Activated CD8-positive, alpha-beta T cell treated with anti-CD3 and anti-CD28 coated beads for 36 hours (primary cell): Measurements from ENCODE around the gene TEN1. TPM values are rescaled to one million over a fixed set of nuclear protein-coding genes. Genes with fewer than 3 reads are reported as not detected.

Experiments used
- ATAC-seq: fragments of 200-7000 bp; cut with Tn5 transposase; one replicate; pipeline ENCODE4 v1.10.0; 2021; ENCODE audit warnings: mild to moderate bottlenecking, moderate library complexity
- CTCF ChIA-PET: fragments of 350-600 bp; sonication (Branson Sonifier 250); formaldehyde crosslinking; loops from one replicate; lab custom pipeline; 2021; ENCODE audit warnings: antibody characterized with exemption; lab: Charles Lee
- POLR2A ChIA-PET: fragments of 350-600 bp; sonication (Branson Sonifier 250); formaldehyde crosslinking; loops from one replicate; lab custom pipeline; 2021; ENCODE audit warnings: antibody characterized with exemption; lab: Charles Lee
- DNase-seq: peaks from one replicate; pipeline ENCODE4 v3.0.0-alpha.2; 2020
- H3K27ac Mint-ChIP-seq: one replicate; pipeline ENCODE4 v1.8.0; 2021; ENCODE audit warnings: mild to moderate bottlenecking, mixed read lengths
- H3K27me3 Mint-ChIP-seq: one replicate; pipeline ENCODE4 v1.8.0; 2021; ENCODE audit warnings: mixed read lengths
- H3K36me3 Mint-ChIP-seq: one replicate; pipeline ENCODE4 v1.8.0; 2021; ENCODE audit warnings: low read depth, mixed read lengths
- H3K4me1 Mint-ChIP-seq: one replicate; pipeline ENCODE4 v1.8.0; 2021; ENCODE audit warnings: low read depth, mixed read lengths
- H3K4me3 Mint-ChIP-seq: one replicate; pipeline ENCODE4 v1.8.0; 2021; ENCODE audit warnings: mild to moderate bottlenecking, moderate library complexity, mixed read lengths
- H3K9me3 Mint-ChIP-seq: one replicate; pipeline ENCODE4 v1.8.0; 2021; ENCODE audit warnings: mixed read lengths
- intact Hi-C: fragments of 100-400 bp; cut with micrococcal nuclease; formaldehyde crosslinking; loops from one replicate; pipeline ENCODE4 v1.10.0; 2022
- total RNA-seq, 2 experiments: library from RNA; stranded (reverse); gene quantifications; one replicate each; pipeline ENCODE4 v1.2.3, GENCODE V29; 2021
- TF ChIP-seq, protein P1 (sequence below): fragments of 200-600 bp; IDR thresholded peaks from one replicate; pipeline ENCODE4 v1.8.0; 2022; ENCODE audit warnings: antibody characterized with exemption, mild to moderate bottlenecking

Gene TEN1
- total RNA-seq, 2 experiments from 2014 or later, result 11.7 to 13.2 TPM

DNA sequence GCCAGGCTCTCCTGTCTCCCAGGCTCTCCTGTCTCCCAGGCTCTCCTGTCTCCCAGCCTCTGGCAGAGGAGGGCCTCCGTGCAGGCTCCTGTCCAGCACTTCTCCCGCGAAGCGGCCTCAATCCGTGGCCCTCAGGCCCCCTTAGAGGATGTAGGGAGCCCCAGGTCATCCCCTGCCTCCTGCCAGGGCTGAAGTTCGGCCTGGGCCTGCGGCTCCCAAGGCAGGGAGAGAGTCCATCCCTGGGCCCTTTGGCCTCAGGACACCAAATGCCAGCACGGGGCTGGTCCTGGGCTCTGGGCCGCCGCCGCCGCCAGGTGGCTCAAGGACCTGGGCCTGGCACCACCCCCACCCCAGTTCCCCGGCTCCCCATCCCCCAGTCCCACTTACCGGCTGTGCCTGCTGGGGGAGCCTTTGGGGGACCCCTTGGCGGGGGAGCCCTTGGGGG lies 47.7 kb downstream of the TEN1 start:
- Mint-ChIP-seq H3K9me3 (no peaks in the 10 kb centered on the region), H3K4me3 (no peak overlapping the region), H3K36me3 (no peaks in the 10 kb centered on the region), H3K27ac (no peak overlapping the region), H3K4me1 (peaks cover 21% of the 10 kb centered on the region), H3K27me3 (no peaks in the 10 kb centered on the region)
- ChIA-PET POLR2A (no interaction called here), CTCF (interaction anchor here (1.3 kb wide), 1 partner anchor 12 kb away, joined by 3 read pairs; no protein-coding TSS in a partner anchor)
- DNase-seq (no peak), ATAC-seq (no peak)
- intact Hi-C loops, result no loop called here
- TF ChIP-seq, protein P1, sequence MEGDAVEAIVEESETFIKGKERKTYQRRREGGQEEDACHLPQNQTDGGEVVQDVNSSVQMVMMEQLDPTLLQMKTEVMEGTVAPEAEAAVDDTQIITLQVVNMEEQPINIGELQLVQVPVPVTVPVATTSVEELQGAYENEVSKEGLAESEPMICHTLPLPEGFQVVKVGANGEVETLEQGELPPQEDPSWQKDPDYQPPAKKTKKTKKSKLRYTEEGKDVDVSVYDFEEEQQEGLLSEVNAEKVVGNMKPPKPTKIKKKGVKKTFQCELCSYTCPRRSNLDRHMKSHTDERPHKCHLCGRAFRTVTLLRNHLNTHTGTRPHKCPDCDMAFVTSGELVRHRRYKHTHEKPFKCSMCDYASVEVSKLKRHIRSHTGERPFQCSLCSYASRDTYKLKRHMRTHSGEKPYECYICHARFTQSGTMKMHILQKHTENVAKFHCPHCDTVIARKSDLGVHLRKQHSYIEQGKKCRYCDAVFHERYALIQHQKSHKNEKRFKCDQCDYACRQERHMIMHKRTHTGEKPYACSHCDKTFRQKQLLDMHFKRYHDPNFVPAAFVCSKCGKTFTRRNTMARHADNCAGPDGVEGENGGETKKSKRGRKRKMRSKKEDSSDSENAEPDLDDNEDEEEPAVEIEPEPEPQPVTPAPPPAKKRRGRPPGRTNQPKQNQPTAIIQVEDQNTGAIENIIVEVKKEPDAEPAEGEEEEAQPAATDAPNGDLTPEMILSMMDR, result no peak

DNA sequence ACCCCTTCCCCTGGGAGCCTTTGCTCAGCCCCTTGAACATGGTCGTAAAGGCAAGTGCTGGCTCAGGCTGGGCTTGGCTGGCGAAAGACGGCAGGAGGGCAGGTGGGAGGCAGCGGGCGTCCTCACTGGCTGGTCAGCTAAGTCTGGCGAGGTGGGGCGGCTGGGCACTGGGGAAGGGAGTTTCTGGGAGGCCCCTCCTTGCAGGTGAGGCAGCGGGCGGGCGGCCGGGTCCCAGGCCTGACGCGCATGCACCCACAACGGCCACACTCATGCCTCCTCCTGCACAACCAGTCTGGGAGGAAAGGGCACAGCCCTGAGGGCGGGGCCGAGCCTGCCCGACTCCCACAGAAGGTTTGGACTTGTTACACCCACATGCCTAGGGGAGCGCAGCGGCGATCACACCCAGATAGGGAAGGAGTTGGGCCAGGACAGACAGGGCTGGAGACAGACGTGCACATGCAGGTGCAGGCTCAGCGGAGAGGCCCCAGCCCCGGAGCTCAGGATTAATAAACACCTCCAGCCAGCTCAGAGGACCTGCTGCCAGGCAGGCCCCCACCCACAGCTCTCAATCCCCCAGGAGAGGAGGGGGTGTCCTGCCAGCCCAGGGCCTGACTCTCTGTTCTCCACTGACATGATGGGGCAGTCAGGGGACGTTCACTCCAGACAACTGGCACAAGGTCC lies 48.3 kb downstream of the TEN1 start, which contains the start of gene EVPL:
Gene EVPL, minus strand, starts transcription at position 148 of the 681 bp plus-strand sequence. Its CDS starts 108 bp downstream, at position 40.
- ChIA-PET CTCF (interaction anchor here (1.3 kb wide), 1 partner anchor 13 kb away, joined by 3 read pairs; no protein-coding TSS in a partner anchor), POLR2A (interaction anchor here (0.6 kb wide), 1 partner anchor 250 kb away, joined by 5 read pairs; no protein-coding TSS in a partner anchor)
- ATAC-seq (no peak), DNase-seq (no peak)
- Mint-ChIP-seq H3K27ac (no peak within 1 kb of the TSS), H3K9me3 (no peaks in the 10 kb centered on the region), H3K27me3 (no peaks in the 10 kb centered on the region), H3K4me3 (no peak within 1 kb of the TSS), H3K4me1 (peaks cover 21% of the 10 kb centered on the region), H3K36me3 (no peaks in the 10 kb centered on the region)
- intact Hi-C loops, result no loop called here
- TF ChIP-seq, protein P1, result no peak

DNA sequence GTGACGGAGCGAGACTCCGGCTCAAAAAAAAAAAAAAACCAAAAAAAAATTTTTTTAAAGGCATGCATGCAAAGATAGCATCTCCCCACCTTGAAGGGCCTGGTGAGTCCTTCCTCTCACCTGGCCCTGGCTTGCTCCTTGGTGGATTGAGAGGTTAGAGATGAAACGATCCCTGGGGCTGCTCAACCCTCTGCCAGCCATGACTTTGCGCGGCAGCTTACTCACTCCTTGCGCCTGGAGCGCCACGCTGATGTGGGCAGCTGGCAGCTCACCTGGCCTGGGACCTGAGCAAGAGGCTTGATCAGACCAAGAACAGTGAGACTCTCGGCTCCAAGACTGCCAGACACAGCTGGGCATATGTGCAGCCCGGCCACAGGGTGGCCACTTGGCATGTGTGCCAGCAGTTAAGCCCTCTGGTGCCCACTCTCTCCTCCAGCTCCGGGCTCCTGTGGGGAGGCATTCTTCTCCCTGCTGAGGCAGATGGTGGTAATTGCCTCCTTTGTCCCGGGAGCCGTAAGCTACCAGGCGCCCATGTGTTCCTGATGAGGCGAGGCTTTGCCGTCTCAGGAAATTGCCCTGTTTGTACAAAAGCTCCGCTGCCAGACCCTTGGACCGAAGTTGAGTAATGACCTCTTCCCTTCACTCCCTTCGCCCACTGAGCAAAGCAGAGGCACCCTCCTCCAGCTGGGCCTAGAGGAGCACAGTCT lies 53.2 kb downstream of the TEN1 start:
- peaks cover 29% of the 10 kb centered on the region for H3K4me1 Mint-ChIP-seq
- ChIA-PET POLR2A (interaction anchor here (0.6 to 1.2 kb wide), 2 partner anchors 17 to 201 kb away, joined by 3 read pairs; no protein-coding TSS in a partner anchor), CTCF (interaction anchor here (0.6 to 2.6 kb wide), 4 partner anchors 18 to 266 kb away, joined by 3 to 10 read pairs (median 6); partner anchors contain the start of gene CDK3)
- peaks cover 4% of the 10 kb centered on the region for H3K36me3 Mint-ChIP-seq
- TF ChIP-seq, protein P1, result no peak
- DNase-seq (no peak), ATAC-seq (no peak)
- H3K27me3 Mint-ChIP-seq, result no peaks in the 10 kb centered on the region
- no peak overlapping the region for H3K4me3 Mint-ChIP-seq
- no peak overlapping the region for H3K27ac Mint-ChIP-seq
- no peaks in the 10 kb centered on the region for H3K9me3 Mint-ChIP-seq
- intact Hi-C loops, result no loop called here

DNA sequence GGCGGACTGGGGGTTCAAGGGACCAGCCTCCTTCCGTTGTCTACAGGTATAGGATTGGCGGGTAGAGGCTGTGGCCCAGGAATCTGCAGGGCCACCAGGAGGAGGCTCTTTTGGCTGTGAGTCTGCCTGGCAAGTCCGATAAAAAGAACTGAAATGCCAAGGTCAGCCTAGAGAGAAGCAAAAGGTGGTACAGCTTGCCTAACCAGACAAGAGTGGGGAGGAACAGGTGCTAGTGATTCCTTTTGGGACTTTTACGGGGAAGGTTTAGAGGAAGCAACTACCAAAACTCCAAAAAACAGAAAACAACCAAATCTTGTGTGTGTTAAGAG lies 53.7 kb downstream of the TEN1 start:
- ChIA-PET POLR2A (interaction anchor here (1.2 kb wide), 1 partner anchor 18 kb away, joined by 3 read pairs; no protein-coding TSS in a partner anchor), CTCF (interaction anchor here (0.8 to 2.6 kb wide), 4 partner anchors 14 to 33 kb away, joined by 3 to 10 read pairs (median 4); partner anchors contain the start of gene CDK3)
- H3K36me3 Mint-ChIP-seq, result peaks cover 6% of the 10 kb centered on the region
- H3K4me3 Mint-ChIP-seq, result no peak overlapping the region
- no peak for DNase-seq
- ATAC-seq, result no peak
- H3K27ac Mint-ChIP-seq, result no peak overlapping the region
- H3K9me3 Mint-ChIP-seq, result no peaks in the 10 kb centered on the region
- H3K27me3 Mint-ChIP-seq, result no peaks in the 10 kb centered on the region
- TF ChIP-seq, protein P1, result no peak
- intact Hi-C loops, result no loop called here
- peaks cover 33% of the 10 kb centered on the region for H3K4me1 Mint-ChIP-seq
